GM21717 (cell line): ENCODE data around the gene ZNF620.
"Not testable (repeated sequence)": the region's sequence is repeated elsewhere in the genome, so short reads cannot be mapped to it uniquely, and the experiment has no call there.

Experiments used
- ATAC-seq: cut with Tn5 transposase; IDR thresholded peaks from one replicate; pipeline ENCODE4 v1.9.1; 2021; ENCODE audit warnings: mild to moderate bottlenecking, moderate library complexity; ENCODE audit not compliant: unreplicated experiment

Gene ZNF620

GRCh38 chr3:40505599-40506462 is at the start of gene ZNF620:
TSS of gene ZNF620 (plus strand) at chr3:40506039. CDS start at chr3:40506353, 314 bp downstream.
- peak; percentile 82 for ATAC-seq

DNA sequence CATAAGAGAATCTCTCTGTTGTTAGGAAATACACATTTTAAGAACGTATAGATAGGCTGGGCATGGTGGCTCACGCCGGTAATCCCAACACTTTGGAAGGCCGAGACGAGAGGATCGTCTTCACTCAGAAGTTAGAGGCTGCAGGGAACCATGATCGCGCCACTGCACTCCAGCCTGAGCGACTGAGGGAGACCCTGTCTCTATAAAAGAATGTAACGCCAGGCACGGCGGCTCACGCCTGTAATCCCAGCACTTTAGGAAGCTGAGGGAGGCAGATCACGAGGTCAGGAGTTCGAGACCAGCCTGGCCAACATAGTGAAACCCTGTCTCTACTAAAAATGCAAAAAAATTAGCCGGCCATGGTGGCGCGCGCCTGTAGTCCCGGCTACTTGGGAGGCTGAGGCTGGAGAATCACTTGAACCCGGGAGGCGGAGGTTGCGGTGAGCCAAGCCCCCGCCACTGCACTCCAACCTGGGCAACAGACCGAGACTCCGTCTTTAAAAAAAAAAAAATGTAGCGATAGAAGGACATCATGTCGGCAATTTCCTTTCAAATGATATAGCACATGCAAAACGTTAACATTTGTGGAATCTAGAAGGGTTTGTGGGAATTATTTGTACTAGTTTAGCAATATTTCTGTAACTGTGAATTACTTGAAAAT is 49.4 kb upstream of the ZNF620 start:
- no peak for ATAC-seq

GRCh38 chr3:40456940-40457823 is 48.7 kb upstream of the ZNF620 start, which contains the start of gene RPL14:
TSS of gene RPL14 (plus strand) at chr3:40457339. CDS start at chr3:40457472, 133 bp downstream.
- ATAC-seq = peak; percentile 70

GRCh38 chr3:40458473-40458872 is 47.4 kb upstream of the ZNF620 start:
- no peak for ATAC-seq

DNA sequence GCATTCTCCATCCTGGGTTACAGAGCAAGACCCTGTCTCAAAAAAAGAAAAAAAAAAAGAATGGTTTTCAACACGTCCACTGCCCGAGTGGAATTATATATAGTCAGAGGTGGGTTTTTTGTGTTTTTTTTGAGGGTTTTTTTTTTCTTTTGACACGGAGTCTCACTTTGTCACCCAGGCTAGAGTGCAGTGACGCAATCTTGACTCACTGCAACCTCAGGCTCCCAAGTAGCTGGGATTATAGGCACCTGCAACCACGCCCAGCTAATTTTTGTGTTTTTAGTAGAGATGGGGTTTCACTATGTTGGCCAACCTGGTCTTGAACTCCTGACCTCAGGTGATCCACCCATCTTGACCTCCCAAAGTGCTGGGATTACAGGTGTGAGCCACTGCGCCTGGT is 45.4 kb upstream of the ZNF620 start:
- not testable (repeated sequence) for ATAC-seq

DNA sequence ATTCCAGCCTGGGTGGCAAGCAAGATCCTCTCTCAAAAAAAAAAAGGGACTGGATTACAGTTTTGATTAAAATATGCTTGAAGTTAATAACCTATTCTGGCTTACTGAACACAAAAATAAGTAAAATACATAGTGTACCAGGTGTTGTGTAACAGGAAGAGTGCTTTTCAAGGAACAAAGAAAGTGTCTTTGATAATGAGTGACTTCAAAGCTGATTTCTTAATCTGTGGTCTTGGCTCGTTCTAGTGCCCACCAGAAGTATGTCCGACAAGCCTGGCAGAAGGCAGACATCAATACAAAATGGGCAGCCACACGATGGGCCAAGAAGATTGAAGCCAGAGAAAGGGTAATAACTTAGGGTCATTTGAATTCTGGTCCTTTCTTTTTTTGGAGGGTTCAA is 44.7 kb upstream of the ZNF620 start:
- no peak for ATAC-seq

DNA sequence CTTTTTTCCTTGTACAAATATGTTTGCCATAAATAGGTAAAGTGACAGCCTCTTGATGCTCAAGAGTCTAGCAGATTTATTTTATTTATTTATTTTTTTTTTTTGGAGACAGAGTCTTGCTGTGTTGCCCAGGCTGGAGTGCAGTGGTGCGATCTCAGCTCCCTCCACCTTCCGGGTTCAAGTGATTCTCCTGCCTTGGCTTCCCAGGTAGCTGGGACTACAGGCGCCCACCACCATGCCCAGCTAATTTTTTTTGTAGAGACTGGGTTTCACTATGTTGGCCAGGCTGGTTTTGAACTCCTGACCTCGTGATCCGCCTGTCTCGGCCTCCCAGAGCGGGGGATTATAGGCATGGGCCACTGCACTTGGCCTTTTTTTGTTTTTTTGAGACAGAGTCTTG is 43.0 kb upstream of the ZNF620 start:
- not testable (repeated sequence) for ATAC-seq

GRCh38 chr3:40463579-40463978 is 42.3 kb upstream of the ZNF620 start:
- ATAC-seq = no peak

GRCh38 chr3:40464339-40465110 is 41.3 kb upstream of the ZNF620 start:
- no peak for ATAC-seq

DNA sequence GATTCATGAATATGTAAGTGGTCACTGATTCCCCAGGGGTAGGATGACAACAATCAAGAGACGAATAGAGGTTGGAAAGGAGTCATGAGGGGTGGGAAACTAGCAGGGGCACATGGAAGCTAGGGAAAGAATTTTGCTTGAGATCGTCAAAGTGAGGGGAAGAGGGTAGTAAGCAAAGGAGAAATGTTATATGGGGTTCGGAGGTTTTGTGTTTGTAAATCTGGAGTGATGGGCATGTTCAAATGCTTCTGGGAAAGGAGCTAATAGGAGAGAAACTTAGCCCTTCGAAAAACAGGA is 40.8 kb upstream of the ZNF620 start:
- ATAC-seq = no peak

GRCh38 chr3:40465456-40465855 is 40.4 kb upstream of the ZNF620 start:
- ATAC-seq = no peak

- ATAC-seq = no peak
Measured at GRCh38 chr3:40468018-40468417, 37.8 kb upstream of the ZNF620 start.

GRCh38 chr3:40470701-40471100 is 35.1 kb upstream of the ZNF620 start:
- no peak for ATAC-seq

DNA sequence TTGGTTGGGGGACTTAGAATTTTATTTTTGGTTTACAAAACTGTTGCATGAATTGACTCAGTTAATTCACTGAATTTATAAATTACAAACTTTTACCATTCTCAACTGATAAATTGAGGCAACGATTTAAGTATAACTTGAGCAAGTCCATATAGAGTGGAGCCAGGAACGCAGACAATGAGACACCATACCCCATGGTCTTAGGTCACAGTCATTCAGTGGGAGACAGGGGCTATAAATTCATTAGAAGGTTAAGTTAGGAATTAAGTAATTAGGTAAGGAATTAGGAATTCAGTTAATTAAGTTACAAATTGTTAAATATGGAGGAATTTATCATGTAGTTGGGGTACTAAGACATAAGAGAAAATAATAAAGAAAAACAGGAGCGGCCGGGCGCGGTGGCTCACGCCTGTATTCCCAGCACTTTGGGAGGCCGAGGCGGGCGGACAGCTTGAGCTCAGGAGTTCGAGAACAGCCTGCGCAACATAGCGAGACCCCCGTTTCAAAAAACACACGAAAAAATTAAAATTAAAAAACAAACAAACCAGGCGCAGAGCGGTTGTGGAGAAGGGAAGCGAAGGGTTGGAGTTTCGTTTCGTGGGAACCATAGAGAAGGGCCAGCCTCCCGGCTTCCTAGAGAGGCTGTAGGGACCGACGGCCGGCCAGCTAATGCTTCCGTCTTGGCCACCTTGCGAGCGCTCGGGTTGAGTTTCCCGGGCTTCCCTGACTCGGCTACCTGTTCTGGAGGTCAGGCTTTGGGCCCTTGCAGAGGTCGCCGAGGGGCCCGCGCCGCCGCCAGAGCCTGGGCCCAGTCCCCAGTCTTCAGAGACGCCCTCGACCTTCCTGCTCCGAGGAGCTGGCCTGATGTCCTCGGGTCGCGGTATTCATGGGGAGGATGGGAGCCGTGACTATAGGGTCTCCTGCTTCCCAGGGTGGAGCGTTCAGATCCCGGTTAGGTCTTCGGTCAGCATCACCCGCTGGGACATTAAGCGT is 29.1 kb upstream of the ZNF620 start, which contains the start of gene ZNF619:
TSS of gene ZNF619 (plus strand) at position 645 of the 993 bp plus-strand sequence. CDS start 858 bp downstream, outside the sequence.
- ATAC-seq = peak; percentile 73

DNA sequence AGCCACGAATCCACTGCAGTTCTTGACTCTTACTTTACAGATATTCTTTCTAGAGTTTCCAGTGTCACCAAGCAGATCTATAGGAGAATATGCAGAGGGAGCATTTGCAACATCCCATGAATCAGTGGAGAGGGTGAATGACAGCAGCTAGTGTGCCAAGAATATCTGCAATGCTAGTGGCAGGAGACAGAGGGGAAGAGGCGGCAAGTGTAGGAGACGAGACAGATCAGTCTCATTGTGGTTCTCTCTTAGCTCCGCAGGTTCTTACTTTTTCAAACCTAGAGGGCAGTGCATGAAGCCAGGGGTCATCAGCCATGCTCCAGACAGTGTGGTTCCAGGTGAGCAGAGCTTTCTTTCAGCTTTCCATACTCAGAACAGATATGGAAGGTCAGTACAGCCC is 28.2 kb upstream of the ZNF620 start:
- no peak for ATAC-seq

DNA sequence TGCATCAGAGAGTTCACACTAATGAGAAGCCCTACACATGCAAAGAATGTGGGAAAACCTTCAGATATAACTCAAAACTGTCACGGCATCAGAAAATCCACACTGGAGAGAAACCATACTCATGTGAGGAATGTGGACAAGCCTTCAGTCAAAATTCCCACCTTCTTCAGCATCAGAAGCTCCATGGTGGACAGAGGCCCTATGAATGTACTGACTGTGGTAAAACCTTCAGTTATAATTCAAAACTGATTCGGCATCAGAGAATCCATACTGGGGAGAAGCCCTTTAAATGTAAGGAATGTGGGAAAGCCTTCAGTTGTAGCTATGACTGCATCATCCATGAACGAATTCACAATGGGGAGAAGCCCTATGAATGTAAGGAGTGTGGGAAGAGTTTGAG is 18.7 kb upstream of the ZNF620 start:
- ATAC-seq = no peak

GRCh38 chr3:40490916-40491315 is 14.9 kb upstream of the ZNF620 start:
- ATAC-seq = no peak

- no peak for ATAC-seq
Measured at GRCh38 chr3:40494698-40495097, 11.1 kb upstream of the ZNF620 start.

DNA sequence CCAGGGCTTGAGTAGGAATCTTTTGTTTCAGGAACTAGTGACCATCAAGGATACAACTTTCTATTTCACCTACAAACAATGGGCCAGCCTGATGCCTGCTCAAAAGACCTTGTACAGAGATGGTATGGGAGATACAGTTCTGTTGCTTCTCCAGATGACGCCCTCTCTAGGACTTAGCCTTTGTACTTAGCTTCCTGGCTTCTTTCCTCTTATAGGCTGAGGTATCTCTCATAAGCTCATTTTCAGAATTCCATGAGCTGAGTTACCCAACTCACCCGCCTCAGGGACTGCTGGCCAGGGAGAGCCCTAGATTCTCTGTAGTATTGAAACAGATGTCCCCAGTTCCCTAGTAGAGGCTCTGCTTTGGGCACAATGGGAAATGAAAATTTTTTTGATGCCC is 8.6 kb upstream of the ZNF620 start:
- ATAC-seq = no peak
